Upper lobe of left lung (tissue), 6 donors: Measurements from ENCODE around the gene CLDN7. TPM values are rescaled to one million over a fixed set of nuclear protein-coding genes. Genes with fewer than 3 reads are reported as not detected.

Experiments used
- ATAC-seq, 2 donors: fragments of 200-7000 bp; cut with Tn5 transposase; one replicate each; pipeline ENCODE4 v1.9.1; 2022; ENCODE audit warnings: mild to moderate bottlenecking in 2 of 2, moderate library complexity in 2 of 2; ENCODE audit not compliant: low FRiP score in 2 of 2
- DNase-seq, 2 donors: peaks; one replicate each; pipeline ENCODE4 v3.0.0-alpha.2; 2019 to 2020
- H3K27ac ChIP-seq, 4 donors: fragments of 200-600 bp; sonication (generic); one replicate each; pipeline ENCODE4 v1.5.1; 2016 to 2019
- H3K27me3 ChIP-seq, 4 donors: fragments of 200-600 bp; sonication (generic); one replicate each; pipeline ENCODE4 v1.5.1; 2017 to 2019
- H3K36me3 ChIP-seq, 4 donors: fragments of 200-600 bp; sonication (generic); one replicate each; pipeline ENCODE4 v1.5.1; 2016 to 2019
- H3K4me1 ChIP-seq, 4 donors: fragments of 200-600 bp; sonication (generic); one replicate each; pipeline ENCODE4 v1.5.1; 2018 to 2019
- H3K4me3 ChIP-seq, 4 donors: fragments of 200-600 bp; sonication (generic); one replicate each; pipeline ENCODE4 v1.5.1; 2017 to 2019; ENCODE audit warnings: mild to moderate bottlenecking in 2 of 4, moderate library complexity in 1 of 4
- H3K9me3 ChIP-seq, 4 donors: fragments of 200-600 bp; sonication (generic); one replicate each; pipeline ENCODE4 v1.5.1; 2018 to 2019
- EP300 ChIP-seq, 4 donors: sonication (generic); formaldehyde crosslinking; IDR thresholded peaks; one replicate each; pipeline ENCODE4 v1.5.1; 2017; ENCODE audit warnings: antibody characterized with exemption in 4 of 4, control low read depth in 2 of 4
- POLR2A ChIP-seq, 4 donors: fragments of 450-650 bp; IDR thresholded peaks; one replicate each; pipeline ENCODE4 v1.5.1; 2016 to 2017; ENCODE audit warnings: antibody characterized with exemption in 4 of 4, mild to moderate bottlenecking in 2 of 4
- POLR2AphosphoS5 ChIP-seq, 2 donors: sonication (generic); formaldehyde crosslinking; IDR thresholded peaks; one replicate each; pipeline ENCODE4 v1.5.1; 2017; ENCODE audit warnings: antibody characterized with exemption in 2 of 2
- WGBS, 2 donors: methylation state at CpG; one replicate each; pipeline ENCODE4 v1.1.5; 2017 to 2018; 5-methylcytosine and 5-hydroxymethylcytosine counted together
- total RNA-seq, 6 donors: library from RNA; depleted of rRNA in 4 of 6; stranded (reverse); fragments of >200 nt in 4 of 6; gene quantifications; one replicate each; pipeline versions ENCODE4 v1.1.0 to v1.2.1, GENCODE V29; 2016 to 2021
- TF ChIP-seq, protein P1 (sequence below), 6 experiments: fragments of 450-650 bp in 4 of 6; fragments of 200-600 bp in 2 of 6; sonication (generic) in 2 of 6; IDR thresholded peaks; one replicate each; pipeline ENCODE4 v1.5.1; 2016 to 2019; ENCODE audit warnings: antibody characterized with exemption in 6 of 6
- donor health status: DM: no; HTN: no; CAD: no; lungs with moderate emphysema.
- donor health status: DM: no; HTN: yes; CAD: no; lungs with severe emphysema.

Gene CLDN7
- total RNA-seq, 6 donors from 2014 or later, result 57.6 to 201 (median 137) TPM

DNA sequence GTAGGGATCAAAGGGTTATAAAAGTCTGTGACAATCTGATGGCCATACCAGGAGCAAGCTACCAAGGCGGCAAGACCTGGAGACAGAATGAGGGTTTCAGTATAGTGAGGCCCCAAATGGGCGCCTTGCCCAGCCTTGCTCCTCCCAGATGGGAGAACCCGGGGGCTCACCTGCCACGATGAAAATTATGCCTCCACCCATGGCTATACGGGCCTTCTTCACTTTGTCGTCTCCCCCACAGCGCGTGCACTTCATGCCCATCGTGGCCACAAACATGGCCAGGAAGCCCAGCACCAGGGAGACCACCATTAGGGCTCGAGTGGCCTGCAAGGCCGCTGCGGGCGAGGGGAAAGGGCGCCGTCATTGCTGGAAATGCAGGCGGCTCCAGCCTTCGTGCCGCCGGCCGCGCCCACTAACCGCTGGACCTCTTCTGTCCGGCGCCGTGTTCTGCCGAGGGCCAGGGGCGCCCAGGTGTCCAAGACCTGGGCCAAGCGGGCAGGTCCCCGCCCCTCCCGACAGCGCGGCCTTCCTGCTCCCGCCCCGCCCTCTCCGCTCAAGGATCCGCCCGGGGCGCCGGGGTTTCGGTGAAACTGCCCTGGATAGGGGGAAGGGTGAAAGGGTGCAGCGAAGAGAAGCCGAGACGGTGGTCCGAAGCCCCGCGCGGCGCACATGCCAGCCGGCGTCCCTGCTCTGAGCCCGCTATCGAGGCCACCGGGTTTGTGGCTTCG is 1.5 kb downstream of the CLDN7 start:
- peak overlapping the region; percentile 82 to 89 (median 86) for H3K27ac ChIP-seq
- peak overlapping the region; percentile 16 to 73 (median 56) for H3K4me3 ChIP-seq
- DNase-seq (peak; percentile 90 to 93), ATAC-seq (peak; percentile 76 to 78)
- peaks cover 0 to 19% (median 6%) of the 10 kb centered on the region in 4 donors for H3K27me3 ChIP-seq
- WGBS, 2 donors, result 13 to 38% methylated on average over 8 to 32 of the region's 54 CpGs
- peak; percentile 45 to 57 for TF ChIP-seq POLR2AphosphoS5 (IDR thresholded peaks at IDR 0.05)
- TF ChIP-seq POLR2A (IDR thresholded peaks at IDR 0.05), result peak in 1 of 4 donors; percentile 63
- TF ChIP-seq EP300 (IDR thresholded peaks at IDR 0.05), result no peak
- TF ChIP-seq, protein P1, sequence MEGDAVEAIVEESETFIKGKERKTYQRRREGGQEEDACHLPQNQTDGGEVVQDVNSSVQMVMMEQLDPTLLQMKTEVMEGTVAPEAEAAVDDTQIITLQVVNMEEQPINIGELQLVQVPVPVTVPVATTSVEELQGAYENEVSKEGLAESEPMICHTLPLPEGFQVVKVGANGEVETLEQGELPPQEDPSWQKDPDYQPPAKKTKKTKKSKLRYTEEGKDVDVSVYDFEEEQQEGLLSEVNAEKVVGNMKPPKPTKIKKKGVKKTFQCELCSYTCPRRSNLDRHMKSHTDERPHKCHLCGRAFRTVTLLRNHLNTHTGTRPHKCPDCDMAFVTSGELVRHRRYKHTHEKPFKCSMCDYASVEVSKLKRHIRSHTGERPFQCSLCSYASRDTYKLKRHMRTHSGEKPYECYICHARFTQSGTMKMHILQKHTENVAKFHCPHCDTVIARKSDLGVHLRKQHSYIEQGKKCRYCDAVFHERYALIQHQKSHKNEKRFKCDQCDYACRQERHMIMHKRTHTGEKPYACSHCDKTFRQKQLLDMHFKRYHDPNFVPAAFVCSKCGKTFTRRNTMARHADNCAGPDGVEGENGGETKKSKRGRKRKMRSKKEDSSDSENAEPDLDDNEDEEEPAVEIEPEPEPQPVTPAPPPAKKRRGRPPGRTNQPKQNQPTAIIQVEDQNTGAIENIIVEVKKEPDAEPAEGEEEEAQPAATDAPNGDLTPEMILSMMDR (IDR thresholded peaks at IDR 0.05), result no peak
- peaks cover 6 to 41% (median 26%) of the 10 kb centered on the region in 4 donors for H3K36me3 ChIP-seq
- H3K9me3 ChIP-seq, result no peaks in the 10 kb centered on the region
- peaks cover 24 to 62% (median 40%) of the 10 kb centered on the region in 4 donors for H3K4me1 ChIP-seq

DNA sequence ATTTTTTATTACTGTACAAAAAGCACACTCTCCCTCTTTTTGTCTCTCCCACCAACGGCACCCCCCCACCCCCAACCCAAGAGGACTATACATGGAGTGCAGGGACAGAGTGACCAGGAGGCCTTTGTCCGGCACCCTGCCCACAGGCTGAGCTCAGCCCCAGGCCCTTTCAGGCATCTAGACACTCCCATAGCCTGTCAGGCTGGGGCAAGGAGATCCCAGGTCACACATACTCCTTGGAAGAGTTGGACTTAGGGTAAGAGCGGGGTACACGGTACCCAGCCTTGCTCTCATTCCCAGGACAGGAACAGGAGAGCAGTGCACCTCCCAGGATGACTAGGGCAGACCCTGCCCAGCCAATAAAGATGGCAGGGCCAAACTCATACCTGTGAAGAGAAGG is 2.1 kb downstream of the CLDN7 start:
- Histone ChIP-seq H3K4me3 (peak overlapping the region in 3 of 4 donors; percentile 55 to 73 (median 56)), H3K9me3 (no peaks in the 10 kb centered on the region), H3K36me3 (peaks cover 6 to 47% (median 31%) of the 10 kb centered on the region in 4 donors), H3K27me3 (peaks cover 0 to 19% (median 6%) of the 10 kb centered on the region in 4 donors), H3K27ac (peak overlapping the region; percentile 82 to 89 (median 86)), H3K4me1 (peaks cover 24 to 62% (median 40%) of the 10 kb centered on the region in 4 donors)
- 80 to 81% methylated on average over 4 of the region's 4 CpGs for WGBS, 2 donors
- TF ChIP-seq POLR2A (IDR thresholded peaks at IDR 0.05) (no peak), POLR2AphosphoS5 (IDR thresholded peaks at IDR 0.05) (no peak), EP300 (IDR thresholded peaks at IDR 0.05) (no peak)
- TF ChIP-seq, protein P1 (IDR thresholded peaks at IDR 0.05), result no peak
- DNase-seq (no peak), ATAC-seq (no peak)

DNA sequence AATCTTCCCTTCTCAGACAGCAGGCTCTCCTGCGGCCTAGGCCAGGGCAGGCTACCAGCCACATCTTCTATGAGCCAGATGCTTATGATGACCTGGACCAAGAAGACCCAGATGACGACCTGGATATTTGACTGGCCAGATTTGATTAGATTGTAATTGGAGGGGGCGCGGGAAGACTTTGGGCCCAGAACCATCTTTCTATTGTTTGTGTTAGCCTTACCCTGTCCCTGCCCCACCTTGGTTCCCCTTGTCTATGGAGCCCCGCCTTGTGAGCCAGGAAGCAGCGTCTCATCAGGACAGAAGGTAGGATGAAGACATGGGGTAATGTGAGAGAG is 2.8 kb downstream of the CLDN7 start:
- Histone ChIP-seq H3K36me3 (peaks cover 6 to 54% (median 37%) of the 10 kb centered on the region in 4 donors), H3K9me3 (no peaks in the 10 kb centered on the region), H3K27ac (peak overlapping the region in 2 of 4 donors; percentile 83 to 89), H3K4me3 (peak overlapping the region in 1 of 4 donors; percentile 56), H3K4me1 (peaks cover 24 to 61% (median 40%) of the 10 kb centered on the region in 4 donors), H3K27me3 (peaks cover 0 to 19% (median 6%) of the 10 kb centered on the region in 4 donors)
- TF ChIP-seq POLR2A (IDR thresholded peaks at IDR 0.05) (no peak), POLR2AphosphoS5 (IDR thresholded peaks at IDR 0.05) (no peak), EP300 (IDR thresholded peaks at IDR 0.05) (no peak)
- TF ChIP-seq, protein P1 (IDR thresholded peaks at IDR 0.05), result no peak
- ATAC-seq, result no peak
- WGBS, 2 donors, result 91 to 97% methylated on average over 6 of the region's 6 CpGs
- DNase-seq, result no peak

DNA sequence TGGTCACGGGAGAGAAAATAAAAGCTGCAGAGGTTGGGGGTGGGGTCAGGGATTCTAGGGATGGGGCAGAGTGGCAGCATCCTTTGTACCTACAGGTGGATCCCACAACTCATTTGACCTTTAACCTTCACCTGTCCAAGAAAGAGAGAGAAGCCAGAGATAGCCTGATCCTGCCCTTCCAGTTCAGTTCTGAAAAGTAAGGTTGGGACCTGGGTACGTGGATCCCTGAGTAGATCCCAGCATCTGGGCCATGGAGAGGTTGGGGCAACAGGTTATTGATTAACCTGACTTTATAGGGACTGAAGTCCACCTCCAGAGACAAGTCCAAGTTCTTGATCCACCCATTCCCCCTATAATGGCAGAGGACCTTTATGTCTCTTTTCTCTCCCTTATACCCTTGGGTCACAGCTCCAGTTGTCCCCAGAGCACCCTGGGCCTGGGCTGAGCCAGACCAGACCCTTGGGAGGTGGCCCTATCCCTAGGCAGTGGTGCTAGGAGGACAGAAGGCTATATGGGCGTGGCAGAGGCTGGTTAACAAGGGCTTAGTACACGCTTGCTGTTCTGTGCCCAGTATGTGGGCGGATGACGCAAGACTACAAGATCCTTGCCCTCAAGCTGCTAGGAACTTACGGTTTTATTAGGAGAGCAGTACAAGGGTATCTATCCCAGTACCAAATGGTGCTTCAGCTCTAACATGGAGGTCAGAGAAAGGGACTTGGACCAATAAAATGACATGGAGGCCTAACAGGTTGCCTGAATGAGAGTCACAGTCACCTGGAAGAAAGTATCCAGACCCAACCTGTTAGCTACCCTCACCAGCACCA is 3.3 kb downstream of the CLDN7 start:
- peaks cover 11 to 59% (median 40%) of the 10 kb centered on the region in 4 donors for H3K36me3 ChIP-seq
- 64 to 72% methylated on average over 7 of the region's 7 CpGs for WGBS, 2 donors
- peak in 1 of 2 donors; percentile 92 for DNase-seq

More for the DNA sequence above, 3.3 kb downstream of the CLDN7 start:
- peaks cover 0 to 19% (median 6%) of the 10 kb centered on the region in 4 donors for H3K27me3 ChIP-seq
- TF ChIP-seq, protein P1 (IDR thresholded peaks at IDR 0.05), result no peak
- TF ChIP-seq EP300 (IDR thresholded peaks at IDR 0.05) (no peak), POLR2A (IDR thresholded peaks at IDR 0.05) (no peak), POLR2AphosphoS5 (IDR thresholded peaks at IDR 0.05) (peak; percentile 23 to 29)
- peaks cover 24 to 56% (median 40%) of the 10 kb centered on the region in 4 donors for H3K4me1 ChIP-seq
- peak overlapping the region in 2 of 4 donors; percentile 83 to 89 for H3K27ac ChIP-seq
- no peaks in the 10 kb centered on the region for H3K9me3 ChIP-seq
- ATAC-seq, result peak; percentile 19 to 43
- no peak overlapping the region for H3K4me3 ChIP-seq
